Lower lobe of right lung (tissue), 2 donors: Measurements from ENCODE around the gene USP43. TPM values are rescaled to one million over a fixed set of nuclear protein-coding genes. Genes with fewer than 3 reads are reported as not detected.

ENCODE experiments used
- ATAC-seq, 2 donors: fragments of 200-7000 bp; cut with Tn5 transposase; one replicate each; pipeline ENCODE4 v1.9.1; 2020 to 2022; ENCODE audit warnings: mild to moderate bottlenecking in 2 of 2, moderate library complexity in 2 of 2
- DNase-seq: peaks from one replicate; pipeline ENCODE4 v3.0.0-alpha.2; 2020
- H3K27ac ChIP-seq: fragments of 200-600 bp; one replicate; pipeline ENCODE4 v1.8.0; 2022
- H3K27me3 ChIP-seq: fragments of 200-600 bp; one replicate; pipeline ENCODE4 v1.8.0; 2022; ENCODE audit warnings: low read depth
- H3K36me3 ChIP-seq: fragments of 200-600 bp; one replicate; pipeline ENCODE4 v1.8.0; 2022; ENCODE audit warnings: mild to moderate bottlenecking
- H3K4me1 ChIP-seq: fragments of 200-600 bp; one replicate; pipeline ENCODE4 v1.8.0; 2022
- H3K4me3 ChIP-seq: fragments of 200-600 bp; one replicate; pipeline ENCODE4 v1.8.0; 2022; ENCODE audit warnings: mild to moderate bottlenecking
- H3K9me3 ChIP-seq: fragments of 200-600 bp; one replicate; pipeline ENCODE4 v1.8.0; 2022
- intact Hi-C: fragments of 100-400 bp; cut with DNase I; formaldehyde crosslinking; loops from one replicate; pipeline ENCODE4 v1.11.0; 2022
- total RNA-seq: library from RNA; stranded (reverse); fragmentation: NEBNext Ultra II Directional; extraction: Animal tissue kit (Norgen Biotek cat#: 25700); gene quantifications from one replicate; pipeline ENCODE4 v1.2.1, GENCODE V29; 2021
- TF ChIP-seq, protein P1 (sequence below): fragments of 200-600 bp; IDR thresholded peaks from one replicate; pipeline ENCODE4 v1.8.0; 2022; ENCODE audit warnings: antibody characterized with exemption, mild to moderate bottlenecking
- donor health status: DM: no; HTN: yes; CAD: no; lungs with severe emphysema.

Gene USP43
- total RNA-seq, 1 donor from 2014 or later, result 6.8 TPM

GRCh38 chr17:9729034-9729650, 83.8 kb downstream of the USP43 start:
- no peaks in the 10 kb centered on the region for H3K36me3 ChIP-seq
- no peak overlapping the region for H3K27ac ChIP-seq
- DNase-seq (no peak), ATAC-seq (peak; percentile 66 to 73)
- intact Hi-C loops, result no loop called here
- H3K9me3 ChIP-seq, result no peaks in the 10 kb centered on the region
- H3K27me3 ChIP-seq, result no peaks in the 10 kb centered on the region
- TF ChIP-seq, protein P1, sequence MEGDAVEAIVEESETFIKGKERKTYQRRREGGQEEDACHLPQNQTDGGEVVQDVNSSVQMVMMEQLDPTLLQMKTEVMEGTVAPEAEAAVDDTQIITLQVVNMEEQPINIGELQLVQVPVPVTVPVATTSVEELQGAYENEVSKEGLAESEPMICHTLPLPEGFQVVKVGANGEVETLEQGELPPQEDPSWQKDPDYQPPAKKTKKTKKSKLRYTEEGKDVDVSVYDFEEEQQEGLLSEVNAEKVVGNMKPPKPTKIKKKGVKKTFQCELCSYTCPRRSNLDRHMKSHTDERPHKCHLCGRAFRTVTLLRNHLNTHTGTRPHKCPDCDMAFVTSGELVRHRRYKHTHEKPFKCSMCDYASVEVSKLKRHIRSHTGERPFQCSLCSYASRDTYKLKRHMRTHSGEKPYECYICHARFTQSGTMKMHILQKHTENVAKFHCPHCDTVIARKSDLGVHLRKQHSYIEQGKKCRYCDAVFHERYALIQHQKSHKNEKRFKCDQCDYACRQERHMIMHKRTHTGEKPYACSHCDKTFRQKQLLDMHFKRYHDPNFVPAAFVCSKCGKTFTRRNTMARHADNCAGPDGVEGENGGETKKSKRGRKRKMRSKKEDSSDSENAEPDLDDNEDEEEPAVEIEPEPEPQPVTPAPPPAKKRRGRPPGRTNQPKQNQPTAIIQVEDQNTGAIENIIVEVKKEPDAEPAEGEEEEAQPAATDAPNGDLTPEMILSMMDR, result peak; percentile 90
- no peak overlapping the region for H3K4me3 ChIP-seq
- H3K4me1 ChIP-seq, result no peaks in the 10 kb centered on the region

DNA sequence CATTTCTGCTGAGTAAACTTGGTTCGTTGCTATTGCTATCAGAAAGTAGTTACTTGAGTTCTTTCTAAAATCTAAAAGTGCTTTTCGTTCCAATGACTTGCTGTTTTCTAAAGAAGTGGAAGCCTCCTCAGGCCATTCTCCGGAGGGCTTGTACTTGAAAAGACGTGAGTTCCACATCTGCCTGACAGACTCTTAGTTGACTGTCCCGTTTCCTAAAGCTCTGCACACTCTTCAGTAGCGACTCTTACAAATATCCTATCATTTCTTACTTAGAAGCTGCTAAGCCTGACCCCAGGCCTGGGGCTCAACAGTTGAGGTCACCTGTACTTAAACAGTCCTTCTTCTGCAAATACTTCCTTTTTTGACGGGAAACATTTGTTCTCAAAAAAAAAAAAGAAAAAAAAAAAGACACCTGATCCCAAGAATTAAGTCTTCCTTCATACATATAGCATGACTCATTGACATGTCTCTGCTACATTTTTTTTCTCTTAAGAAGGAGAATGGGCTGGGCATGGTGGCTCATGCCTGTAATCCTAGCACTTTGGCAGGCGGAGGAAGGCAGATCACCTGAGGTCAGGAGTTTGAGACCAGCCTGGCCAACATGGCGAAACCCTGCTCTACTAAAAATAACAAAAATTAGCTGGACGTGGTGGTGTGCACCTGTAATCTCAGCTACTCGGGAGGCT, 84.6 kb downstream of the USP43 start:
- ATAC-seq (no peak), DNase-seq (no peak)
- intact Hi-C loops, result no loop called here
- no peaks in the 10 kb centered on the region for H3K9me3 ChIP-seq
- no peaks in the 10 kb centered on the region for H3K27me3 ChIP-seq
- no peak overlapping the region for H3K27ac ChIP-seq
- no peaks in the 10 kb centered on the region for H3K36me3 ChIP-seq
- no peak overlapping the region for H3K4me3 ChIP-seq
- H3K4me1 ChIP-seq, result no peaks in the 10 kb centered on the region
- TF ChIP-seq, protein P1, result no peak

- H3K36me3 ChIP-seq, result no peaks in the 10 kb centered on the region
- intact Hi-C loops, result no loop called here
- DNase-seq (no peak), ATAC-seq (no peak)
- TF ChIP-seq, protein P1, result no peak
- H3K27ac ChIP-seq, result no peak overlapping the region
- H3K27me3 ChIP-seq, result peaks cover 14% of the 10 kb centered on the region
- H3K9me3 ChIP-seq, result no peaks in the 10 kb centered on the region
- no peaks in the 10 kb centered on the region for H3K4me1 ChIP-seq
- no peak overlapping the region for H3K4me3 ChIP-seq
These were observed 105.2 kb downstream of the USP43 start for GRCh38 chr17:9750524-9750923.

GRCh38 chr17:9755083-9755482, 109.8 kb downstream of the USP43 start:
- H3K4me1 ChIP-seq, result no peaks in the 10 kb centered on the region
- no peak for ATAC-seq
- TF ChIP-seq, protein P1, result no peak
- H3K4me3 ChIP-seq, result no peak overlapping the region
- H3K27ac ChIP-seq, result no peak overlapping the region
- H3K27me3 ChIP-seq, result peaks cover 17% of the 10 kb centered on the region
- H3K36me3 ChIP-seq, result no peaks in the 10 kb centered on the region
- intact Hi-C loops, result no loop called here
- DNase-seq, result no peak
- no peaks in the 10 kb centered on the region for H3K9me3 ChIP-seq

GRCh38 chr17:9760266-9760665, 114.9 kb downstream of the USP43 start:
- intact Hi-C loops, result no loop called here
- Histone ChIP-seq H3K27me3 (peaks cover 3% of the 10 kb centered on the region), H3K27ac (no peak overlapping the region), H3K9me3 (no peaks in the 10 kb centered on the region), H3K36me3 (no peaks in the 10 kb centered on the region), H3K4me1 (no peaks in the 10 kb centered on the region), H3K4me3 (no peak overlapping the region)
- ATAC-seq (no peak), DNase-seq (no peak)
- TF ChIP-seq, protein P1, result no peak
